ENCODE data around the gene PCDHB4. TPM values are rescaled to one million over a fixed set of nuclear protein-coding genes. Genes with fewer than 3 reads are reported as not detected.
"Not testable (repeated sequence)": the region's sequence is repeated elsewhere in the genome, so short reads cannot be mapped to it uniquely, and the experiment has no call there.

PCDHB4 gene
- total RNA-seq, 1 donor from 2014 or later = not detected

DNA sequence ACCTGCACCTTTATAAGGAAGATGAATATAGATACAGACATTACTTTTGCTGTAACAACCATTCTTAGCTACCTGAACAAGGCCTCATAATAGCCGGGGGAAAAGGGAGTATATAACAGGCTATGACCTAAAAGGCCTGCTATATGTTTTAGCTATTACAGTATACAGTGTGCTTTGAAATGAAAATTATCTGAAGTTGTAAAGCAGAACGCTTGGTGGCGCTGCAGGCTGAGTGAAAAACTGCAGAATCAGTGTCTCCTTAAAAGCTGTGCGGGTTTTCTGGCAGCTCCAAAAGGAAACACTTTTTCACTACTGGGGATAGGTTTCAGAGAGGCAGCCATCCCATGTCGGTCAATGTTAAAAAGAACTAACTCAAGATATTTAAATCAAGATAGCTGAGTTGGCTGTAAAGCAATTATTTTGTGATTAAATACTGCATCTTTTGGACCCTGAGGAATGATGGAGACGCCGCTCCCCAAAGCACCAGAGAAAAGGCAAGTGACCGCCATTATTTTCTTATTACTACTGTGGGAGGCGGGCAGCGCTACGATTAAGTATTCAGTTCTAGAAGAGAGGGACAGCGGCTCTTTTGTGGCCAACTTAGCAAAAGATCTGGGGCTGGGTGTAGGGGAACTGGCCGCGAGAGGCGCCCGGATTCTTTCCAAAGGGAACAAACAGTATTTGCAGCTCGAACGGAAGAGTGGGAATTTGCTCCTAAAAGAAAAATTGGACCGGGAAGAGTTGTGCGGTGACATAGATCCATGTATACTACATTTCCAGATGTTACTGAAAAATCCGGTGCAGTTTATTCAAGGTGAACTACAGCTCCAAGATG is 34.1 kb downstream of the PCDHB4 start:
- H3K4me3 ChIP-seq (ENCODE audit: low read depth, low read length) = no peak overlapping the region
- TF ChIP-seq, protein P1, sequence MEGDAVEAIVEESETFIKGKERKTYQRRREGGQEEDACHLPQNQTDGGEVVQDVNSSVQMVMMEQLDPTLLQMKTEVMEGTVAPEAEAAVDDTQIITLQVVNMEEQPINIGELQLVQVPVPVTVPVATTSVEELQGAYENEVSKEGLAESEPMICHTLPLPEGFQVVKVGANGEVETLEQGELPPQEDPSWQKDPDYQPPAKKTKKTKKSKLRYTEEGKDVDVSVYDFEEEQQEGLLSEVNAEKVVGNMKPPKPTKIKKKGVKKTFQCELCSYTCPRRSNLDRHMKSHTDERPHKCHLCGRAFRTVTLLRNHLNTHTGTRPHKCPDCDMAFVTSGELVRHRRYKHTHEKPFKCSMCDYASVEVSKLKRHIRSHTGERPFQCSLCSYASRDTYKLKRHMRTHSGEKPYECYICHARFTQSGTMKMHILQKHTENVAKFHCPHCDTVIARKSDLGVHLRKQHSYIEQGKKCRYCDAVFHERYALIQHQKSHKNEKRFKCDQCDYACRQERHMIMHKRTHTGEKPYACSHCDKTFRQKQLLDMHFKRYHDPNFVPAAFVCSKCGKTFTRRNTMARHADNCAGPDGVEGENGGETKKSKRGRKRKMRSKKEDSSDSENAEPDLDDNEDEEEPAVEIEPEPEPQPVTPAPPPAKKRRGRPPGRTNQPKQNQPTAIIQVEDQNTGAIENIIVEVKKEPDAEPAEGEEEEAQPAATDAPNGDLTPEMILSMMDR (conservative IDR thresholded peaks at IDR 0.05; ENCODE audit: low read depth, low read length) = no peak
- DNase-seq (ENCODE audit: low read depth) = no peak

DNA sequence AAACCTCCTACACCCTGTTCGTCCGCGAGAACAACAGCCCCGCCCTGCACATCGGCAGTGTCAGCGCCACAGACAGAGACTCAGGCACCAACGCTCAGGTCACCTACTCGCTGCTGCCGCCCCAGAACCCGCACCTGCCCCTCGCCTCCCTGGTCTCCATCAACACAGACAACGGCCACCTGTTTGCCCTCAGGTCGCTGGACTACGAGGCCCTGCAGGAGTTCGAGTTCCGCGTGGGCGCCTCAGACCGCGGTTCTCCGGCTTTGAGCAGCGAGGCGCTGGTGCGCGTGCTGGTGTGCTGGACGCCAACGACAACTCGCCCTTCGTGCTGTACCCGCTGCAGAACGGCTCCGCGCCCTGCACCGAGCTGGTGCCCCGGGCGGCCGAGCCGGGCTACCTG is 35.7 kb downstream of the PCDHB4 start:
- not testable (repeated sequence) for H3K4me3 ChIP-seq (ENCODE audit: low read depth, low read length); DNase-seq (ENCODE audit: low read depth)

DNA sequence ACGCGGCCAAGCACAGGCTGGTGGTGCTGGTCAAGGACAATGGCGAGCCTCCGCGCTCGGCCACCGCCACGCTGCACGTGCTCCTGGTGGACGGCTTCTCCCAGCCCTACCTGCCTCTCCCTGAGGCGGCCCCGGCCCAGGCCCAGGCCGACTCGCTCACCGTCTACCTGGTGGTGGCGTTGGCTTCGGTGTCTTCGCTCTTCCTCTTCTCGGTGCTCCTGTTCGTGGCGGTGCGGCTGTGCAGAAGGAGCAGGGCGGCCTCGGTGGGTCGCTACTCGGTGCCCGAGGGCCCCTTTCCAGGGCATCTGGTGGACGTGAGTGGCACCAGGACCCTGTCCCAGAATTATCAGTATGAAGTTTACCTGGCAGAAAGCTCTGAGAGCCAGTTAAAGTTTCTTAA is 36.3 kb downstream of the PCDHB4 start:
- H3K4me3 ChIP-seq (ENCODE audit: low read depth, low read length); DNase-seq (ENCODE audit: low read depth): not testable (repeated sequence)

DNA sequence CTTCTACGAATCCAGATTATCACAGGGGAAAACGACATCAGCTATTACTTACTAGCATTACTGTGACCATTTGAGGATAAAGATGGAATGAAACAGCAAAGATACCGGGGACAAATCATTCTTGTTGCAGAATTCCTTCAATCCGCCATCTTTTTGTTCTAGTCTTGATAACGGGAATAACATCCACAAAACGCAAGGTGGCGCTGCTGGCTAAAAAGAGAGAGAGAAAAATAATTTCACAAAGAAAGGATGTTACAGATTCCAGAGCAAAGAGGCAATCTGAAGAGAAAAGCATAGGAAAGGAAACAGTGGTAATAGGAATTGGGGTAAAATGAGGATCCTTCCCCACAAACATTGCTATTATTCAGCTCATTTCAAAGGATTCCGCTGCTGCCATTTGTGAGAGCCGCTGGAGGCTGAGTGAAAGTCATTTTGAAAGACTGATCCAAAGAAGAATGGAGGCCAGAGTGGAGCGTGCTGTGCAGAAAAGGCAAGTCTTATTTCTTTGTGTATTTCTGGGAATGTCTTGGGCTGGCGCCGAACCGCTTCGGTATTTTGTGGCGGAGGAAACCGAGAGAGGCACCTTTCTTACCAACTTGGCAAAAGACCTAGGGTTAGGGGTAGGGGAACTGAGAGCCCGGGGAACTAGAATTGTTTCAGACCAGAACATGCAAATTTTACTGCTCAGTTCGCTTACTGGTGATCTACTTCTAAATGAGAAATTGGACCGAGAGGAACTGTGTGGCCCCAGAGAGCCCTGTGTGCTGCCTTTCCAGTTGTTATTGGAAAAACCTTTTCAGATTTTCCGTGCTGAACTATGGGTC is 51.0 kb downstream of the PCDHB4 start, which contains the start of gene PCDHB7:
TSS of gene PCDHB7 (plus strand) at position 264 of the 824 bp plus-strand sequence. CDS start at position 456, 192 bp downstream.
- no peak for DNase-seq (ENCODE audit: low read depth)

DNA sequence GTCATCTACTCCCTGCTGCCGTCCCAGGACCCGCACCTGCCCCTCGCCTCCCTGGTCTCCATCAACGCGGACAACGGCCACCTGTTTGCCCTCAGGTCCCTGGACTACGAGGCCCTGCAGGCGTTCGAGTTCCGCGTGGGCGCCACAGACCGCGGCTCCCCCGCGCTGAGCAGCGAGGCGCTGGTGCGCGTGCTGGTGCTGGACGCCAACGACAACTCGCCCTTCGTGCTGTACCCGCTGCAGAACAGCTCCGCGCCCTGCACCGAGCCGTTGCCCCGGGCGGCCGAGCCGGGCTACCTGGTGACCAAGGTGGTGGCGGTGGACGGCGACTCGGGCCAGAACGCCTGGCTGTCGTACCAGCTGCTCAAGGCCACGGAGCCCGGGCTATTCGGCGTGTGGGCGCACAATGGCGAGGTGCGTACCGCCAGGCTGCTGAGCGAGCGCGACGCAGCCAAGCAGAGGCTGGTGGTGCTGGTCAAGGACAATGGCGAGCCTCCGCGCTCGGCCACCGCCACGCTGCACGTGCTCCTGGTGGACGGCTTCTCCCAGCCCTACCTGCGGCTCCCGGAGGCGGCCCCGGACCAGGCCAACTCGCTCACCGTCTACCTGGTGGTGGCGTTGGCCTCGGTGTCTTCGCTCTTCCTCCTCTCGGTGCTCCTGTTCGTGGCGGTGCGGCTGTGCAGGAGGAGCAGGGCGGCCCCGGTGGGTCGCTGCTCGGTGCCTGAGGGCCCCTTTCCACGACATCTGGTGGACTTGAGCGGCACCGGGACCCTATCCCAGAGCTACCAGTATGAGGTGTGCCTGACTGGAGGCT is 52.9 kb downstream of the PCDHB4 start:
- not testable (repeated sequence) for DNase-seq (ENCODE audit: low read depth)

More for the DNA sequence above, 51.0 kb downstream of the PCDHB4 start, which contains the start of gene PCDHB7:
- TF ChIP-seq, protein P1 (conservative IDR thresholded peaks at IDR 0.05; ENCODE audit: low read depth, low read length) = peak; percentile 51
- no peak within 1 kb of the TSS for H3K4me3 ChIP-seq (ENCODE audit: low read depth, low read length)

More for the DNA sequence above, 52.9 kb downstream of the PCDHB4 start:
- H3K4me3 ChIP-seq (ENCODE audit: low read depth, low read length) = not testable (repeated sequence)

Other genes with a start within 250 kb of the PCDHB4 start
- not detected in 2 replicates for gene PCDHA12, start 246.5 kb upstream of the PCDHB4 start, total RNA-seq
- not detected in 2 replicates for gene PCDHA13, start 239.7 kb upstream of the PCDHB4 start, total RNA-seq
- gene PCDHAC1, start 195.5 kb upstream of the PCDHB4 start, total RNA-seq = not detected in 2 replicates
- gene PCDHAC2, start 155.3 kb upstream of the PCDHB4 start, total RNA-seq = not detected in 2 replicates
- not detected in 2 replicates for gene PCDHB1, start 70.4 kb upstream of the PCDHB4 start, total RNA-seq
- under 0.01 and 0.17 TPM in 2 replicates for gene PCDHB2, start 27.2 kb upstream of the PCDHB4 start, total RNA-seq
- gene PCDHB3, start 21.3 kb upstream of the PCDHB4 start, total RNA-seq = 0.22 and 0.23 TPM in 2 replicates
- gene PCDHB5, start 13.4 kb downstream of the PCDHB4 start, total RNA-seq = 0.22 and 0.63 TPM in 2 replicates
- gene PCDHB6, start 28.2 kb downstream of the PCDHB4 start, total RNA-seq = not detected in 2 replicates
- gene PCDHB7, start 50.8 kb downstream of the PCDHB4 start, total RNA-seq = not detected in 2 replicates
- not detected in 2 replicates for gene PCDHB8, start 56.0 kb downstream of the PCDHB4 start, total RNA-seq
- gene PCDHB16, start 60.6 kb downstream of the PCDHB4 start, total RNA-seq = under 0.01 and 0.07 TPM in 2 replicates
- gene PCDHB9, start 65.3 kb downstream of the PCDHB4 start, total RNA-seq = not detected in 2 replicates
- under 0.01 TPM in 1 of 2 replicates, not detected in the other for gene PCDHB10, start 70.5 kb downstream of the PCDHB4 start, total RNA-seq
- 0.06 and 0.07 TPM in 2 replicates for gene PCDHB11, start 77.8 kb downstream of the PCDHB4 start, total RNA-seq
- gene PCDHB12, start 86.9 kb downstream of the PCDHB4 start, total RNA-seq = not detected in 2 replicates
- 0.23 and 0.29 TPM in 2 replicates for gene PCDHB13, start 92.1 kb downstream of the PCDHB4 start, total RNA-seq
- under 0.01 and 0.23 TPM in 2 replicates for gene PCDHB14, start 101.5 kb downstream of the PCDHB4 start, total RNA-seq
- gene PCDHB15, start 123.6 kb downstream of the PCDHB4 start, total RNA-seq = 0.07 and 0.29 TPM in 2 replicates
- 0.29 TPM in 1 of 2 replicates, not detected in the other for gene SLC25A2, start 182.2 kb downstream of the PCDHB4 start, total RNA-seq
- gene TAF7, start 199.0 kb downstream of the PCDHB4 start, total RNA-seq = 40.6 and 41.0 TPM in 2 replicates
- 0.29 and 0.75 TPM in 2 replicates for gene PCDHGA1, start 208.7 kb downstream of the PCDHB4 start, total RNA-seq
- 0.23 and 0.72 TPM in 2 replicates for gene PCDHGA2, start 216.9 kb downstream of the PCDHB4 start, total RNA-seq
- gene PCDHGA3, start 222.0 kb downstream of the PCDHB4 start, total RNA-seq = 0.36 and 0.52 TPM in 2 replicates
- gene PCDHGB1, start 228.3 kb downstream of the PCDHB4 start, total RNA-seq = 0.12 and 0.29 TPM in 2 replicates
- gene PCDHGA4, start 233.2 kb downstream of the PCDHB4 start, total RNA-seq = 0.22 and 0.92 TPM in 2 replicates
- gene PCDHGB2, start 238.2 kb downstream of the PCDHB4 start, total RNA-seq = 0.43 and 0.98 TPM in 2 replicates
- 0.14 and 0.63 TPM in 2 replicates for gene PCDHGA5, start 242.3 kb downstream of the PCDHB4 start, total RNA-seq
- 0.14 and 1.1 TPM in 2 replicates for gene PCDHGB3, start 248.4 kb downstream of the PCDHB4 start, total RNA-seq